HCT116 (cell line): ENCODE measurements around the gene FRMPD4. TPM values are rescaled to one million over a fixed set of nuclear protein-coding genes. Genes with fewer than 3 reads are reported as not detected.

Experiments used
- ATAC-seq: fragments of 200-7000 bp; cut with Tn5 transposase; 2 replicates; pipeline ENCODE4 v1.9.1; 2020; ENCODE audit warnings: mild to moderate bottlenecking, moderate library complexity
- BruUV-seq: library from RNA; stranded (reverse); fragments of 400-500 nt; replicated peaks from 2 replicates; lab custom pipeline; 2021; lab: Mats Ljungman, UMichigan
- CTCF ChIA-PET: fragments of 300-600 bp; sonication (Branson Sonifier 250); formaldehyde crosslinking; loops from one replicate; lab custom pipeline; 2021; ENCODE audit warnings: antibody characterized with exemption; lab: Charles Lee
- POLR2A ChIA-PET: fragments of 300-600, 350-600 bp; sonication (Branson Sonifier 250); formaldehyde crosslinking; loops from one replicate; lab custom pipeline; 2021; ENCODE audit warnings: antibody characterized with exemption; lab: Charles Lee
- RAD21 ChIA-PET, 2 experiments: fragments of 300-600 bp; sonication (Branson Sonifier 250); formaldehyde crosslinking; loops; one replicate each; lab custom pipeline; 2023; ENCODE audit warnings: low total read pairs in 2 of 2; ENCODE audit not compliant: uncharacterized antibody in 2 of 2, unreplicated experiment in 2 of 2, low non-redundant PET in 1 of 2; lab: Charles Lee
- DNase-seq: peaks from one replicate; pipeline ENCODE4 v3.0.0-alpha.2; 2010; ENCODE audit warnings: low read depth, low spot score
- H2AFZ ChIP-seq: fragments of 200-600 bp; shearing (Covaris generic), sonication (generic); 2 replicates; pipeline ENCODE4 v1.6.1; 2017; ENCODE audit warnings: low read depth, mixed run types, mixed read lengths, antibody characterized with exemption, low read length; ENCODE audit not compliant: poor library complexity, severe bottlenecking
- H3K27ac ChIP-seq: 2 replicates; pipeline ENCODE4 v1.5.1; 2012; ENCODE audit warnings: low read depth, low read length
- H3K27me3 ChIP-seq: fragments of 200-600 bp; sonication (generic); 2 replicates; pipeline ENCODE4 v1.6.1; 2016; ENCODE audit warnings: mixed run types, low read length, mixed read lengths; ENCODE audit not compliant: insufficient read depth
- H3K36me3 ChIP-seq, 2 experiments: fragments of 200-500 bp in 1 of 2; fragments of 200-600 bp in 1 of 2; sonication (Bioruptor generic) in 1 of 2; sonication (generic) in 1 of 2; 2 replicates each; pipeline versions ENCODE4 v1.5.1 to v1.6.1; 2014 to 2016; ENCODE audit warnings: low read length in 2 of 2, inconsistent platforms in 1 of 2, mixed read lengths in 1 of 2, mixed run types in 1 of 2; ENCODE audit not compliant: insufficient read depth in 2 of 2, control insufficient read depth in 1 of 2
- H3K4me1 ChIP-seq, 2 experiments: fragments of 200-600 bp in 1 of 2; sonication (generic) in 1 of 2; 2 replicates each; pipeline versions ENCODE4 v1.5.1 to v1.6.1; 2012 to 2017; ENCODE audit warnings: low read length in 2 of 2, inconsistent platforms in 1 of 2, mild to moderate bottlenecking in 1 of 2, mixed read lengths in 1 of 2, mixed run types in 1 of 2, moderate library complexity in 1 of 2; ENCODE audit not compliant: insufficient read depth in 2 of 2, control insufficient read depth in 1 of 2
- H3K4me2 ChIP-seq: fragments of 200-600 bp; sonication (generic); 2 replicates; pipeline ENCODE4 v1.6.1; 2017; ENCODE audit warnings: mixed run types, low read length, mixed read lengths
- H3K4me3 ChIP-seq, 2 experiments: fragments of 200-600 bp in 1 of 2; sonication (generic) in 1 of 2; replicated peaks in 1 of 2; 2 replicates each; pipeline ENCODE4 v1.5.1; 2011 to 2016; ENCODE audit warnings: low read length in 2 of 2, control low read depth in 1 of 2, low read depth in 1 of 2, mild to moderate bottlenecking in 1 of 2, mixed read lengths in 1 of 2, mixed run types in 1 of 2
- H3K79me2 ChIP-seq: fragments of 200-600 bp; sonication (generic); 2 replicates; pipeline ENCODE4 v1.6.1; 2017; ENCODE audit warnings: mild to moderate bottlenecking, mixed run types, low read length, moderate library complexity, mixed read lengths; ENCODE audit not compliant: insufficient read depth
- H3K9ac ChIP-seq: fragments of 200-600 bp; sonication (generic); 2 replicates; pipeline ENCODE4 v1.6.1; 2016; ENCODE audit warnings: low read length, mixed read lengths
- H3K9me2 ChIP-seq: fragments of 200-600 bp; sonication (generic), shearing (Covaris generic); 2 replicates; pipeline ENCODE4 v1.6.1; 2017; ENCODE audit warnings: mixed run types, mild to moderate bottlenecking, moderate library complexity; ENCODE audit not compliant: insufficient read depth
- H3K9me3 ChIP-seq, 2 experiments: fragments of 200-500 bp in 1 of 2; fragments of 200-600 bp in 1 of 2; sonication (Bioruptor generic) in 1 of 2; sonication (generic) in 1 of 2; 2 replicates each; pipeline ENCODE4 v1.6.1; 2014 to 2017; ENCODE audit warnings: low read length in 2 of 2, mixed read lengths in 2 of 2, inconsistent platforms in 1 of 2, low read depth in 1 of 2, mild to moderate bottlenecking in 1 of 2, mixed run types in 1 of 2, moderate library complexity in 1 of 2; ENCODE audit not compliant: control insufficient read depth in 1 of 2, insufficient read depth in 1 of 2
- H4K20me1 ChIP-seq: fragments of 200-600 bp; sonication (generic), shearing (Covaris generic); 2 replicates; pipeline ENCODE4 v1.6.1; 2017; ENCODE audit warnings: mixed run types, mild to moderate bottlenecking, moderate library complexity; ENCODE audit not compliant: insufficient read depth
- CEBPB ChIP-seq: IDR thresholded peaks from 2 replicates; pipeline ENCODE4 v1.6.1; 2012; ENCODE audit warnings: low read depth
- EGR1 ChIP-seq: IDR thresholded peaks from 2 replicates; pipeline ENCODE4 v1.6.1; 2012; ENCODE audit warnings: low read depth
- ELF1 ChIP-seq: IDR thresholded peaks from 2 replicates; pipeline ENCODE4 v1.6.1; 2012; ENCODE audit warnings: low read depth, borderline replicate concordance
- EZH2phosphoT487 ChIP-seq: fragments of 200-600 bp; IDR thresholded peaks from 2 replicates; pipeline ENCODE4 v1.6.1; 2018; ENCODE audit warnings: antibody characterized with exemption, borderline replicate concordance
- FOSL1 ChIP-seq: IDR thresholded peaks from 2 replicates; pipeline ENCODE4 v1.6.1; 2012; ENCODE audit warnings: low read depth
- JUND ChIP-seq: IDR thresholded peaks from 2 replicates; pipeline ENCODE4 v1.6.1; 2012
- SIN3A ChIP-seq: IDR thresholded peaks from 2 replicates; pipeline ENCODE4 v1.6.1; 2012; ENCODE audit warnings: low read depth
- SRF ChIP-seq: IDR thresholded peaks from 2 replicates; pipeline ENCODE4 v1.6.1; 2012; ENCODE audit warnings: low read depth
- YY1 ChIP-seq: IDR thresholded peaks from 2 replicates; pipeline ENCODE4 v1.6.1; 2011; ENCODE audit warnings: low read length, low read depth, moderate library complexity, mild to moderate bottlenecking; ENCODE audit not compliant: insufficient replicate concordance; ENCODE audit errors: extremely low read depth
- ZNF274 ChIP-seq: fragments of 200-500 bp; sonication (Bioruptor generic); IDR thresholded peaks from 2 replicates; pipeline ENCODE4 v1.6.1; 2014; ENCODE audit warnings: mild to moderate bottlenecking, low read depth, low read length, inconsistent platforms
- intact Hi-C: fragments of 100-400 bp; cut with micrococcal nuclease; formaldehyde crosslinking; loops from 2 replicates; pipeline ENCODE4 v1.10.0; 2022
- total RNA-seq: library from RNA; stranded (reverse); gene quantifications from one replicate; pipeline ENCODE4 v1.2.1, GENCODE V29; 2021; ENCODE audit not compliant: unreplicated experiment
- TF ChIP-seq, protein P1 (sequence below): IDR thresholded peaks from 2 replicates; pipeline ENCODE4 v1.6.1; 2011; ENCODE audit warnings: mild to moderate bottlenecking, low read length, moderate library complexity; ENCODE audit not compliant: insufficient replicate concordance; ENCODE audit errors: extremely low read depth

Gene FRMPD4
- total RNA-seq, 1 experiment from 2014 or later, result not detected

DNA sequence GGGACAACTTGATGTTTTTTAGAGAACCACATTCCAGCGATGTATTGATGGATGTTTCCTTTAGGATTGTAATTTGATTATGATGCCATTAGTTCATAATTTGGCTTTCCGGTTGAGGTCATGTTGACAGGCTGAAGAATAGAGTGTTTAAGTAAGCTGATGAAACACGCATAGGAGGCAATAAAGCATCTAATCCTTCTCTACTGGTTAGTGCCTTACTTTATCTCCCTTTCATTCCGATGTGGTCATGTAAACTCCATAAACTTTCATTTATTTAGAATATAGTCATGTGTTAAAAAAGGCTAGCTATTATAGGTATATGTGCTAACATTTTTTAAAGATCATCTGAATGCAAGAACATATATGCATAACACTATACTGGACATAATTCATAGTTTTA is 15.0 kb downstream of the FRMPD4 start:
- ATAC-seq, result no peak
- H3K4me3 ChIP-seq, result no peak overlapping the region
- no peak overlapping the region for H3K4me2 ChIP-seq
- POLR2A ChIA-PET, result no interaction called here
- H3K79me2 ChIP-seq, result no peaks in the 10 kb centered on the region
- no peak overlapping the region for H3K9ac ChIP-seq
- no peak overlapping the region for H2AFZ ChIP-seq
- intact Hi-C loops, result no loop called here
- DNase-seq, result no peak
- BruUV-seq, result no TSS peak
- no peak overlapping the region for H3K27ac ChIP-seq
- H3K27me3 ChIP-seq, result no peaks in the 10 kb centered on the region
- CTCF ChIA-PET, result no interaction called here
- no peaks in the 10 kb centered on the region for H3K9me2 ChIP-seq
- RAD21 ChIA-PET, result no interaction called here
- H4K20me1 ChIP-seq, result no peaks in the 10 kb centered on the region
- TF ChIP-seq, protein P1, sequence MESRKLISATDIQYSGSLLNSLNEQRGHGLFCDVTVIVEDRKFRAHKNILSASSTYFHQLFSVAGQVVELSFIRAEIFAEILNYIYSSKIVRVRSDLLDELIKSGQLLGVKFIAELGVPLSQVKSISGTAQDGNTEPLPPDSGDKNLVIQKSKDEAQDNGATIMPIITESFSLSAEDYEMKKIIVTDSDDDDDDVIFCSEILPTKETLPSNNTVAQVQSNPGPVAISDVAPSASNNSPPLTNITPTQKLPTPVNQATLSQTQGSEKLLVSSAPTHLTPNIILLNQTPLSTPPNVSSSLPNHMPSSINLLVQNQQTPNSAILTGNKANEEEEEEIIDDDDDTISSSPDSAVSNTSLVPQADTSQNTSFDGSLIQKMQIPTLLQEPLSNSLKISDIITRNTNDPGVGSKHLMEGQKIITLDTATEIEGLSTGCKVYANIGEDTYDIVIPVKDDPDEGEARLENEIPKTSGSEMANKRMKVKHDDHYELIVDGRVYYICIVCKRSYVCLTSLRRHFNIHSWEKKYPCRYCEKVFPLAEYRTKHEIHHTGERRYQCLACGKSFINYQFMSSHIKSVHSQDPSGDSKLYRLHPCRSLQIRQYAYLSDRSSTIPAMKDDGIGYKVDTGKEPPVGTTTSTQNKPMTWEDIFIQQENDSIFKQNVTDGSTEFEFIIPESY, result no peak
- TF ChIP-seq CEBPB (no peak), EGR1 (no peak), ZNF274 (no peak), ELF1 (no peak), FOSL1 (no peak), SIN3A (no peak), EZH2phosphoT487 (no peak), YY1 (no peak), JUND (no peak), SRF (no peak)
- no peaks in the 10 kb centered on the region for H3K9me3 ChIP-seq
- no peaks in the 10 kb centered on the region for H3K36me3 ChIP-seq
- H3K4me1 ChIP-seq, result no peaks in the 10 kb centered on the region
